HEK293 (cell line): ENCODE results near the gene SLC15A4.

Experiments used
- CTCF ChIA-PET: fragments of 350-600 bp; formaldehyde crosslinking; extraction: SDS; loops from one replicate; lab custom pipeline; 2021; ENCODE audit warnings: antibody characterized with exemption; lab: Yijun Ruan, JAX
- POLR2A ChIA-PET: fragments of 300-600 bp; formaldehyde crosslinking; extraction: SDS; loops from one replicate; lab custom pipeline; 2020; ENCODE audit warnings: antibody characterized with exemption, inconsistent platforms; lab: Yijun Ruan, JAX
- H3K27ac ChIP-seq: fragments of 200-500 bp; sonication (Bioruptor generic); 2 replicates; pipeline ENCODE4 v1.5.1; 2014; ENCODE audit warnings: low read depth, low read length, control low read depth, inconsistent platforms; ENCODE audit errors: extremely low read depth
- H3K36me3 ChIP-seq, 2 experiments: fragments of 200-500 bp in 1 of 2; sonication (Bioruptor generic) in 1 of 2; 1 replicate in 1 of 2; 2 replicates in 1 of 2; pipeline ENCODE4 v1.5.1; 2014 to 2017; ENCODE audit warnings: inconsistent platforms in 2 of 2, low read length in 2 of 2; ENCODE audit not compliant: control insufficient read depth in 2 of 2, insufficient read depth in 1 of 2
- H3K4me1 ChIP-seq: fragments of 200-500 bp; sonication (Bioruptor generic); 2 replicates; pipeline ENCODE4 v1.5.1; 2014; ENCODE audit warnings: mild to moderate bottlenecking, low read length, inconsistent platforms; ENCODE audit not compliant: control insufficient read depth, insufficient read depth
- H3K4me3 ChIP-seq: 2 replicates; pipeline ENCODE4 v1.5.1; 2011; ENCODE audit warnings: low read depth, mild to moderate bottlenecking, control low read depth, low read length, moderate library complexity
- H3K9me3 ChIP-seq: fragments of 200-500 bp; sonication (Bioruptor generic); 2 replicates; pipeline ENCODE4 v1.5.1; 2014; ENCODE audit warnings: low read depth, low read length, inconsistent platforms; ENCODE audit not compliant: control insufficient read depth, insufficient read depth
- BCL11B ChIP-seq: fragments of 450-650 bp; formaldehyde crosslinking; IDR thresholded peaks from 2 replicates; pipeline ENCODE4 v1.5.1; 2016; ENCODE audit warnings: low read depth, missing biosample characterization, missing genetic modification characterization
- KLF1 ChIP-seq: fragments of 450-650 bp; formaldehyde crosslinking; IDR thresholded peaks from 2 replicates; pipeline ENCODE4 v1.5.1; 2016; ENCODE audit warnings: missing biosample characterization, missing genetic modification characterization
- MYNN ChIP-seq: fragments of 450-650 bp; formaldehyde crosslinking; IDR thresholded peaks from 2 replicates; pipeline ENCODE4 v1.5.1; 2016; ENCODE audit warnings: missing biosample characterization, missing genetic modification characterization, borderline replicate concordance
- OVOL3 ChIP-seq: fragments of 450-650 bp; formaldehyde crosslinking; IDR thresholded peaks from 2 replicates; pipeline ENCODE4 v1.5.1; 2016; ENCODE audit warnings: missing biosample characterization, missing genetic modification characterization
- SP7 ChIP-seq: fragments of 450-650 bp; formaldehyde crosslinking; IDR thresholded peaks from 2 replicates; pipeline ENCODE4 v1.5.1; 2016; ENCODE audit warnings: missing biosample characterization, missing genetic modification characterization
- TRIM28 ChIP-seq: IDR thresholded peaks from 2 replicates; pipeline ENCODE4 v1.6.1; 2011; ENCODE audit warnings: low read length, control low read depth, borderline replicate concordance
- YY1 ChIP-seq: fragments of 450-650 bp; formaldehyde crosslinking; IDR thresholded peaks from 2 replicates; pipeline ENCODE4 v1.5.1; 2018; ENCODE audit warnings: missing biosample characterization, missing genetic modification characterization
- ZFHX2 ChIP-seq: fragments of 450-650 bp; formaldehyde crosslinking; conservative IDR thresholded peaks from 2 replicates; pipeline ENCODE4 v1.5.1; 2016; ENCODE audit warnings: missing biosample characterization, missing genetic modification characterization
- ZNF132 ChIP-seq: fragments of 450-650 bp; formaldehyde crosslinking; IDR thresholded peaks from 2 replicates; pipeline ENCODE4 v1.5.1; 2017; ENCODE audit warnings: missing biosample characterization, missing genetic modification characterization, borderline replicate concordance
- ZNF16 ChIP-seq: fragments of 450-650 bp; formaldehyde crosslinking; IDR thresholded peaks from 2 replicates; pipeline ENCODE4 v1.5.1; 2016; ENCODE audit warnings: low read depth, missing biosample characterization, missing genetic modification characterization
- ZNF174 ChIP-seq: fragments of 450-650 bp; formaldehyde crosslinking; IDR thresholded peaks from 2 replicates; pipeline ENCODE4 v1.5.0; 2017; ENCODE audit warnings: missing biosample characterization, mild to moderate bottlenecking, missing genetic modification characterization
- ZNF175 ChIP-seq: fragments of 450-650 bp; formaldehyde crosslinking; IDR thresholded peaks from 2 replicates; pipeline ENCODE4 v1.5.1; 2016; ENCODE audit warnings: missing biosample characterization, missing genetic modification characterization
- ZNF211 ChIP-seq: fragments of 450-650 bp; formaldehyde crosslinking; IDR thresholded peaks from 2 replicates; pipeline ENCODE4 v1.5.1; 2016; ENCODE audit warnings: low read depth, missing biosample characterization, missing genetic modification characterization
- ZNF26 ChIP-seq: fragments of 450-650 bp; formaldehyde crosslinking; IDR thresholded peaks from 2 replicates; pipeline ENCODE4 v1.5.1; 2016; ENCODE audit warnings: missing biosample characterization, missing genetic modification characterization
- ZNF274 ChIP-seq, 2 experiments: fragments of 200-500 bp in 1 of 2; fragments of 450-650 bp in 1 of 2; sonication (Bioruptor generic) in 1 of 2; formaldehyde crosslinking in 1 of 2; IDR thresholded peaks; 2 replicates each; pipeline versions ENCODE4 v1.5.1 to v1.6.1; 2014 to 2016; ENCODE audit warnings: borderline replicate concordance in 1 of 2, inconsistent platforms in 1 of 2, low read length in 1 of 2, missing biosample characterization in 1 of 2, missing genetic modification characterization in 1 of 2
- ZNF324 ChIP-seq: fragments of 450-650 bp; formaldehyde crosslinking; IDR thresholded peaks from 2 replicates; pipeline ENCODE4 v1.5.1; 2016; ENCODE audit warnings: missing biosample characterization, missing genetic modification characterization
- ZNF416 ChIP-seq: fragments of 450-650 bp; formaldehyde crosslinking; IDR thresholded peaks from 2 replicates; pipeline ENCODE4 v1.5.1; 2016; ENCODE audit warnings: missing biosample characterization, missing genetic modification characterization
- ZNF433 ChIP-seq: fragments of 450-650 bp; formaldehyde crosslinking; IDR thresholded peaks from 2 replicates; pipeline ENCODE4 v1.5.1; 2016; ENCODE audit warnings: missing biosample characterization, missing genetic modification characterization, low read depth
- ZNF501 ChIP-seq: fragments of 450-650 bp; formaldehyde crosslinking; IDR thresholded peaks from 2 replicates; pipeline ENCODE4 v1.5.1; 2016; ENCODE audit warnings: missing biosample characterization, missing genetic modification characterization
- ZNF513 ChIP-seq: fragments of 450-650 bp; IDR thresholded peaks from 2 replicates; pipeline ENCODE4 v1.5.1; 2018; ENCODE audit warnings: missing biosample characterization, missing genetic modification characterization
- ZNF561 ChIP-seq: fragments of 450-650 bp; IDR thresholded peaks from 2 replicates; pipeline ENCODE4 v1.5.1; 2018; ENCODE audit warnings: missing biosample characterization, missing genetic modification characterization, borderline replicate concordance
- ZNF596 ChIP-seq: fragments of 450-650 bp; IDR thresholded peaks from 2 replicates; pipeline ENCODE4 v1.5.0; 2018; ENCODE audit warnings: missing biosample characterization, mild to moderate bottlenecking, missing genetic modification characterization, moderate library complexity
- ZNF704 ChIP-seq: fragments of 450-650 bp; formaldehyde crosslinking; IDR thresholded peaks from 2 replicates; pipeline ENCODE4 v1.5.1; 2016; ENCODE audit warnings: missing biosample characterization, missing genetic modification characterization
- ZNF792 ChIP-seq: fragments of 450-650 bp; formaldehyde crosslinking; IDR thresholded peaks from 2 replicates; pipeline ENCODE4 v1.5.1; 2016; ENCODE audit warnings: missing biosample characterization, missing genetic modification characterization
- ZSCAN30 ChIP-seq: fragments of 450-650 bp; IDR thresholded peaks from 2 replicates; pipeline ENCODE4 v1.5.1; 2018; ENCODE audit warnings: missing biosample characterization, mild to moderate bottlenecking, missing genetic modification characterization, moderate library complexity
- ZSCAN4 ChIP-seq: fragments of 450-650 bp; formaldehyde crosslinking; IDR thresholded peaks from 2 replicates; pipeline ENCODE4 v1.5.1; 2017; ENCODE audit warnings: missing biosample characterization, missing genetic modification characterization
- TF ChIP-seq, protein P1 (sequence below): fragments of 450-650 bp; formaldehyde crosslinking; IDR thresholded peaks from 2 replicates; pipeline ENCODE4 v1.5.1; 2017; ENCODE audit warnings: missing biosample characterization, missing genetic modification characterization

SLC15A4 gene

GRCh38 chr12:128772249-128772648 lies 51.5 kb downstream of the SLC15A4 start (continued):
- TF ChIP-seq ZNF132 (tag by site-specific recombination) = no peak

GRCh38 chr12:128771681-128772080 lies 52.1 kb downstream of the SLC15A4 start:
- Histone ChIP-seq H3K36me3 (no peaks in the 10 kb centered on the region), H3K9me3 (no peaks in the 10 kb centered on the region), H3K27ac (no peak overlapping the region), H3K4me1 (no peaks in the 10 kb centered on the region), H3K4me3 (no peak overlapping the region)
- TF ChIP-seq BCL11B (tag by site-specific recombination) (no peak), ZSCAN30 (tag by site-specific recombination) (no peak), ZNF26 (tag by site-specific recombination) (no peak), ZSCAN4 (tag by site-specific recombination) (no peak), ZNF792 (tag by site-specific recombination) (no peak), YY1 (tag by site-specific recombination) (no peak), ZNF596 (tag by site-specific recombination) (no peak), ZNF433 (tag by site-specific recombination) (no peak), ZNF174 (no peak), ZFHX2 (tag by site-specific recombination) (no peak), ZNF16 (tag by site-specific recombination) (no peak), ZNF324 (no peak)
- TF ChIP-seq, protein P1, sequence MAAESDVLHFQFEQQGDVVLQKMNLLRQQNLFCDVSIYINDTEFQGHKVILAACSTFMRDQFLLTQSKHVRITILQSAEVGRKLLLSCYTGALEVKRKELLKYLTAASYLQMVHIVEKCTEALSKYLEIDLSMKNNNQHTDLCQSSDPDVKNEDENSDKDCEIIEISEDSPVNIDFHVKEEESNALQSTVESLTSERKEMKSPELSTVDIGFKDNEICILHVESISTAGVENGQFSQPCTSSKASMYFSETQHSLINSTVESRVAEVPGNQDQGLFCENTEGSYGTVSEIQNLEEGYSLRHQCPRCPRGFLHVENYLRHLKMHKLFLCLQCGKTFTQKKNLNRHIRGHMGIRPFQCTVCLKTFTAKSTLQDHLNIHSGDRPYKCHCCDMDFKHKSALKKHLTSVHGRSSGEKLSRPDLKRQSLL = no peak
- CTCF ChIA-PET = interaction anchor here (0.6 kb wide), 1 partner anchor 11 kb away, joined by 3 read pairs; no protein-coding TSS in a partner anchor
- POLR2A ChIA-PET = no interaction called here

DNA sequence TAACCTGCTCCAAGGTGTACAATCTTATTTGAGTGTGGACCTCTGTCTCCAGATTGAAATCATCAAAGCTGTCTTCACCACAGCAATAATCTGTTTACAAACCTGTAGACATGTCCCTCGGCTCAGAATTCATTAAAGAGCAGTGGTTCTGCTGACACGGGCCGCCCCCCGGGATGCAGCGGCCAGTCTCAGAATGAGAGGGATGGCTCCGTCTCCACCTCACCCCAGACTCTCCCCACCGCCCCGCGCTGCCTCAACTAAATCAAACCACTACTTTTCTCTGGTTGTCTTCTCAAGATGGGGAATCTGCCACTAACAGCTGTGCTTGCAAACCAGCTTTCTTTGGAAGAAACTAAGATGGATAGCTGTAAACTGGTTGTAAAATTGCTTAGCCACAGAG lies 56.2 kb downstream of the SLC15A4 start:
- H3K27ac ChIP-seq = no peak overlapping the region
- POLR2A ChIA-PET = no interaction called here
- no peaks in the 10 kb centered on the region for H3K9me3 ChIP-seq
- no peaks in the 10 kb centered on the region for H3K4me1 ChIP-seq
- no peaks in the 10 kb centered on the region for H3K36me3 ChIP-seq
- CTCF ChIA-PET = no interaction called here
- no peak overlapping the region for H3K4me3 ChIP-seq
- TF ChIP-seq ZNF561 (no peak), ZSCAN30 (tag by site-specific recombination) (no peak), ZNF501 (tag by site-specific recombination) (no peak), OVOL3 (tag by site-specific recombination) (no peak), KLF1 (no peak), ZNF416 (tag by site-specific recombination) (no peak), ZNF513 (tag by site-specific recombination) (no peak), ZNF211 (tag by site-specific recombination) (no peak), MYNN (tag by site-specific recombination) (no peak), SP7 (no peak), ZNF704 (no peak), ZNF26 (tag by site-specific recombination) (no peak), TRIM28 (no peak), ZNF274 (IDR thresholded peaks at IDR 0.05; ENCODE audit: low read length) (no peak), ZNF274 (tag by site-specific recombination; IDR thresholded peaks at IDR 0.05; ENCODE audit: borderline replicate concordance) (no peak), ZNF175 (tag by site-specific recombination) (no peak)
